HG02884 (cell line): ENCODE measurements around the gene BCAR3.
A peak's percentile ranks its signal among the peaks of the same experiment; 100 is the strongest.
"Not testable (repeated sequence)": the region's sequence is repeated elsewhere in the genome, so short reads cannot be mapped to it uniquely, and the experiment has no call there.

Source experiments
- ATAC-seq: cut with Tn5 transposase; IDR thresholded peaks from one replicate; pipeline ENCODE4 v1.9.1; 2021; ENCODE audit warnings: mild to moderate bottlenecking, moderate library complexity; ENCODE audit not compliant: unreplicated experiment

BCAR3 gene

GRCh38 chr1:93707956-93708355 lies 26.3 kb upstream of the BCAR3 start:
- ATAC-seq: peak; percentile 55

- ATAC-seq: no peak
These were observed 24.4 kb upstream of the BCAR3 start for GRCh38 chr1:93705892-93706500.

DNA sequence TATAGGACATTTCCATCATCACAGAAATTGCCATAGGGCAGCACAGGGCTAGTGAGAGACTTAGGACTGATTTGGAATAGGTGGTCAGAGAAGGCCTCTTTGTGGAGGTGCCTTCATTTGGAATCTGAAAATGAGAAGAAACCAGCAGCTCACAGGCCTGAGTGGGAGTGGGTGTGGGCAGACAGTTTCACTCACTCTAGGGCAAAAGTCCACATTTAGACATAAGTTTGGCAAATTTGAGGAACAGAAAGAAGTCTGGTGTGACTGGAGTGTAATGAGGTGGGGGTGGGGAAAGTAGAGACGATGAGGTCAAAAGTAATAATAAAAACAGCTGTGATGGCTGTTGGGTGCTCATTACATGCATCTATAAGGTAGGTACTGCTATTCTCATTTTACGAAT lies 22.4 kb upstream of the BCAR3 start:
- peak; percentile 49 for ATAC-seq

GRCh38 chr1:93703643-93704042 lies 22.0 kb upstream of the BCAR3 start:
- peak; percentile 10 for ATAC-seq

DNA sequence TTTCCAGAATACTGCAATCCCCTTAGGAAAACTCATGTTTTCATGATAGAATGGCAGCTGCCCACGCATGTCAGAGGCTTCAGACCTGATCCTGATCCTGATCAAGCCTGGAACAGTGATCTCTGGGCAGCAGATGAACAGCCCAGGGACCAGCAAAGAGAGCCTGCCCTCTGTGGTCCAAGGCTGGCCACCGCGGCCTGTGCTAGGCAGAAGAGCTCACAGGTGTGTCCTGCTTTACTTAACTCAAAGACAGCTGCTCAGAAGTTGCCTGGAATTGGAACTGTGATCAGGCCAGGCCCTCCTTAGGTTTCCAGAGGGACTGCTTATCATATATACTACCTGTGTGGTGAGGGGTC lies 21.2 kb upstream of the BCAR3 start:
- no peak for ATAC-seq

GRCh38 chr1:93702111-93702827 lies 20.6 kb upstream of the BCAR3 start:
- no peak for ATAC-seq

DNA sequence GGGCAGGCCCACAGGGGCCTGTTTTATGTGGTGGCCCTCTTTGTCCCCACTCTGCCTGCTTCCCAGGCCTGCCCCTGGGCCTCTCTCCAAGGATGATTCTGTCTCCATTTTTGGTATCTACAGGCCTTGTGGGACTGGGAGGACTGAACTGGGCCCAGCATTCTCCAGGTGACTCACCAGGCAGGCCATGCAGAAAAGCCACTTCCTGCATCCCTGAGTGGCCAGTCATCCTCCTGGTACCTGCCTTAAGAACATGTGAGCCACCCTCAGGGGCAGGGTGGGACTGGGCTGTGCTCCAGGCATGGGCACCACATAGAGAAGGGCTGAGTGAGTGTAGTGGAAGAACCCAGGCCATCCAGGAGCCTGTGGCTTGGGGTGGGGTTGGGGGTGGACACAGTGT lies 20.0 kb upstream of the BCAR3 start:
- no peak for ATAC-seq

GRCh38 chr1:93700532-93701469 lies 19.2 kb upstream of the BCAR3 start:
- ATAC-seq: no peak

DNA sequence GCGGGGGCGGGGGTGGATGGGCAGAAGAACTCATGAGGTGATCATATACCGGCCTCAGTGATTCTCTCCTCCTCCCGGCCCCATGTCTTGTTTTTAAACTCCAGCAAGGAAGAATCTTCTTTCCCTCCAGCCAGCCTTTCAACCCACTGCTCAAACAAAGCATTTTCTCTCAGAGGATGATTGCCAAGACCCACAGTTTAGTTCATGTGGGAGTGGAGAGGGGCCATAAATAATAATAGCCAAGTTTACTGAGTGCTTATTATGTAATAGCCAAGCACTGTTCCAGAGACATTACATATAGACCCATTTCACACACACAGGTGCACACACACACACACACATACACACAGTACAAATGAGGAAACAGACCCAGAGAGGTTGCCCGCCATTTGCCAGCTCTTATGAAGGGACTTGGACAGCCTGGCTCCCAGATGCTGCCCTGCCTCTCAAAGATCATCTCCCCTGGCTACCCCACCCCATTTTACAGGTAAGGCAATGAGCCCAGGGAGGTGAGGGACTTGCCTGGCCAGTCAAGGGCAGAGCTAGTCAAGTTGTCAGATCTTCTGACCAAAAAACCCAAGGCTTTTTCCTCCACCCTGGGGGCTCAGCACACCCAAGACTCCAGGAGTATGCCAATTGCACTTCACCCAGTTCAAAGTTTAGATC lies 18.0 kb upstream of the BCAR3 start:
- ATAC-seq: no peak

DNA sequence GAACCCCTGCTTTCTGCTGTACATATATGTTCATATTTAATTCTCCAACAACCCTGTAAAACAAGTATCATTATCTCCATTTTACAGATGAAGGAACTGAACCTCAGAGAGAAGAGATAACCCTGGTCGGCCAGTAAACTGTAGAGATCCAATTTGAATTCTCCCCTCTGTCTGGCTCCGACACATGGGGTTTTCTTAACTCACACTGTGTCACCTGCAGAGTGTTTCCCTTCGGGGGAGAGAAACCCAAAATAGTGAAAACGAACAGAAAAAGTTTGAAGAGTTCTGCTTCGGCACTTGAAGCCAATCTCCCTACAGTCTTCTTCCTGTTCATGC lies 17.4 kb upstream of the BCAR3 start:
- ATAC-seq: no peak

- no peak for ATAC-seq
These were observed 16.9 kb upstream of the BCAR3 start for GRCh38 chr1:93698329-93699048.

DNA sequence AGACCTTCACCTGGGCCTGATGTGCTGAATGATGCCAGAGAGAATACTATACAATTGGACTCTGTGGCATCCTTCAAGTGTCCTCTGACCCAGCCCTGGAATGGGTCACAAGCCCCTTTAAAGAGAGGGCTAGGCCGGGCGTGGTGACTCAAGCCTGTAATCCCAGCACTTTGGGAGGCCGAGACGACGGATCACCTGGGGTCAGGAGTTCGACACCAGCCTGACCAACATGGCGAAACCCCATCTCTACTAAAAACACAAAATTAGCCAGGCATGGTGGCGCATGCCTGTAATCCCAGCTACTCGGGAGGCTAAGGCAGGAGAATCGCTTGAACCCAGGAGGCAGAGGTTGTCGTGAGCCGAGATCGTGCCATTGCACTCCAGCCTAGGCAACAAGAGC lies 15.9 kb upstream of the BCAR3 start:
- not testable (repeated sequence) for ATAC-seq

GRCh38 chr1:93695411-93696005 lies 13.9 kb upstream of the BCAR3 start:
- ATAC-seq: no peak

GRCh38 chr1:93694819-93695218 lies 13.2 kb upstream of the BCAR3 start:
- ATAC-seq: no peak

GRCh38 chr1:93694039-93694438 lies 12.4 kb upstream of the BCAR3 start:
- no peak for ATAC-seq

DNA sequence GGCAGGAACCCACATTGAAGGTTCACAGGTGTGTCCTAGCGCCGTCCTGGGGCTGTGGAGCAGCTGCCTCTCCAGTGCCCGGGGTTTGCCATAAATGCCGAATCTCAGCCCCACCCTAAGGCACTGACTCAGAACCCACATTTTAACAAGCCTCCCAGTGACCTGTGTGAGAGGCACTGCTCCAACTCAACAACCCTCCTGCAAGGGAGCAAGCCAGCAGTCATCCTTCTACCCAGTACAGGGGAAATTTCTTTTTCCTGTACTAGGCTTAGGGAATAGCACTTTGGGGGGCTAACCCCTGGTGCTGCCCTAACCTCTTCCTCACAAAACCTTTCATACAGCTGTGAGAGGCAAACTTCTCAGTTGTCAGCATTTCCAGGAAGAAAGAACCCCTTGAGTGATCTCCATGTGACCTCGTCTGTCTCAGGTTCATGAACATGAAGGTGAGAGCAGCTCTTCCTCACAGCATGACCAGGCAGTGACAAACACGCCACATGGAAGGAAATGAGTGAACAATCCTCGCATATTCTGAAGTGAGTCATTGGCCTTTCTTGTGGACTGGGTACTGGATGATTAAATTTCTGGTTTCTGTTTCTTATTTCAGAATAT lies 11.4 kb upstream of the BCAR3 start:
- ATAC-seq: peak; percentile 78

DNA sequence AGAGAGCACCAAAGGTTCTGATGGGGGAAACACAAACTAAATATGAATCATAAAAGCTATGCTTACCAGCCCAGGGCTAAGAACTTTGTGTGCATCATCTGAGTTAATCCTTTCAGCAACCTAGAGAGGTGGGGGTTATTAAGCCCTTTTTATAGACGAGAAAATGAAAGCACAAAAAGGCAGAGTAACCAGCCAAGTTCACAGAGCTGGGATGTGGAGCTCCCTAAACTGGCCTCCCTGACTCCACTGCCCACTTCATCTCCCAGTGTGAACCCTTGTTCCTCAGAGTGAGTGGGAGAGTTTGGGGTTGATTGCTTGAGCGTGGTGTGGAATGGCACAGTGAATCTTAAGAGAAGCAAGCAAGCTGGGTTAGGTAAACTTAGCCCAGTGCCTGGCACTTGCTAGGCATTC lies 10.8 kb upstream of the BCAR3 start:
- ATAC-seq: no peak

- no peak for ATAC-seq
These were observed 10.4 kb upstream of the BCAR3 start for GRCh38 chr1:93692026-93692425.

- ATAC-seq: no peak
These were observed 9.5 kb upstream of the BCAR3 start for GRCh38 chr1:93690921-93691789.
